ENCODE data around the gene RTN4RL1.
A peak's percentile ranks its signal among the peaks of the same experiment; 100 is the strongest.

RTN4RL1 gene

DNA sequence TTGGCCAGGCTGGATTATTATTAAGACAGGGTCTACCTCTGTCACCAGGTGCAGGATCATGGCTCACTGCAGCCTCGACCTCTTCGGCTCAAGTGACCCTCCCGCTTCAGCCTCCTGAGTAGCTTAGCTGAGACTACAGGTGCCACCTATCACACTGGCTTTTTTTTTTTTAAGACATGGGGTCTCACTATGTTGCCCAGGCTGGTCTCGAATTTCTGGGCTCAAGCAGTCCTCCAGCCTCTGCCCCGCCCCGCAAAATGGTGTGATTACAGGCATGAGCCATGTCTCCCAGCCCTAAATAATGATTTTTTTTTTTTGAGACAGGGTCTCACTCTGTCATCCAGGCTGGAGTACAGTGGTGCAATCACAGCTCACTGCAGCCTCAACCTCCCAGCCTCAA lies 22.5 kb upstream of the RTN4RL1 start:
- DNase-seq (ENCODE audit: low read depth): no peak

DNA sequence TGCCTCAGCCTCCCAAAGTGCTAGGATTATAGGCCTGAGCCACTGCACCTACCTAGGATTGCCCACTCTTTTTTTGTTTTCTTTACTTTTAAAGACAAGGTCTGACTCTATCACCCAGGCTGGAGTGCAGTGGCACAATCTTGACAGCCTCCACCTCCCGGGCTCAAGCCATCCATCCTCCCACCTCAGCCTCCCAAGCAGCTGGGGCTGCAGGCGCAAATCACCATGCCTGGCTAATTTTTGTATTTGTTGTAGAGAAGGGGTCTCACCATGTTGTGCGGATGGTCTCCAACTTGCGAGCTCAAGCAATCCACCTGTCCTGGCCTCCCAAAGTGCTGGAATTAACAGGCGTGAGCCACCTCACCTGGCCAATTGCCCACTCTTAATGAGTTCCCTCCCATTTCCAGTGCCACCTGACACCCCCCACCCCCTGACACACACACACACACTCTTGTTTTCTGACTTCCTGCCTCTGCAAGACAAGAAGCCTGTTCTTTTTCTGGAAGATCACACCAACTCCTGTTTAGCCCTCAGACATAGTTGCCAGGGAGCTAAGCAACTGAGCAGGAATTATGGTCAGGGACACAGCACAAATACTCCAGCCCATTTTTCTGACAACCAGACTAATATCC lies 19.2 kb upstream of the RTN4RL1 start:
- DNase-seq (ENCODE audit: low read depth): no peak

DNA sequence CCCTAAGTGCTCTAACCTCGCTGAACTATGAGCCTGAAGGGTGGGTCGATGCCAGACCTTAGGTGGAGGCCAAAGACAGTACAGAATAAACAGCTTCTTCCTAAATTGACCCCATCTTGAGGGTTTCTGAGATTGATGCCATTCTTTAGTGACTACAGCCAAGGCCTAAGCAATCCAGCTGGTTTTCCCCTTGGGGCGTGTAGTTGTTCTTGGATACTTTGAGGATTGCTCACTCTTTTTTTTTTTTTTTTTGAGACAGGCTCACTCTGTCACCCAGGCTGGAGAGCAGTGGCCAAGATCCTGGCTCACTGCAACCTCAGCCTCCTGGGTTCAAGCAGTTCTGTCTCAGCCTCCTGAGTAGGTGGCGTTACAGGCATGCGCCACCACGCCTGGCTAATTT lies 18.7 kb upstream of the RTN4RL1 start:
- DNase-seq (ENCODE audit: low read depth): no peak

DNA sequence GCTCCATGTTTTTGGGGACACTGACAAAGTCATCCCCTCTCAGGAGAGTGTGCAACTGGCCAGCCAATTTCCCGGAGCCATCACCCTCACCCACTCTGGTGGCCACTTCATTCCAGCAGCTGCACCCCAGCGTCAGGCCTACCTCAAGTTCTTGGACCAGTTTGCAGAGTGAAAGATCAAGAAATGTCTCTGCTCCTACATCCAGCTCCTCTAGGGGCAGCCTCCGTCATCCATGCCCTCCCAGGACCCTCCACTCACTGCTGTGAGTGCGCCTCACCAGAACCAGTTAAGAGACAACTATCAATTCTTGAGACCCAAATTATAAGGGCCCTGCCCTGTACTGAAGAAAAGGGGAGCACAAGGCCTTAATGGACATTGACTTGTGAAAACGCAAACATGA lies 17.8 kb upstream of the RTN4RL1 start:
- no peak for DNase-seq (ENCODE audit: low read depth)

DNA sequence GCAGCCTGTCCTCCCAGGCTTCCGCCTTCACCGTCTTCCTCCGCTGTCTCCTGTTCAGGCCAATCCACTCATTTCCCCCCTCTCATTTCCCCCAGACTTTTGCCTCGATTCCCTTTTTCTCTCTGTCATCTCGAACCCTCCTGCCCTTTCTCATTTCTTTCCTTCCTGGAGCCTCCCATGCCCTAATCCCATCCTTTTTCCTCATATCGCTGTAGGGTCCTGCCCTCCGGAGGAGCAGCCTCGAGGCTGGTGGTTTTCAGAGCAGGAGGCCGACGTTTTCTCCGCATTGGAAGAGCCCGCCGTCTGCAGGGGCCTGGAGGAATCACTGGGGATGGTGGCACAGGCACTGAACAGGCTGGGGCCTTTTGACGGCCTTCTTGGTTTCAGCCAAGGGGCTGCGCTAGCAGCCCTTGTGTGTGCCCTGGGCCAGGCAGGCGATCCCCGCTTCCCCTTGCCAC lies 17.3 kb upstream of the RTN4RL1 start:
- no peak for DNase-seq (ENCODE audit: low read depth)

DNA sequence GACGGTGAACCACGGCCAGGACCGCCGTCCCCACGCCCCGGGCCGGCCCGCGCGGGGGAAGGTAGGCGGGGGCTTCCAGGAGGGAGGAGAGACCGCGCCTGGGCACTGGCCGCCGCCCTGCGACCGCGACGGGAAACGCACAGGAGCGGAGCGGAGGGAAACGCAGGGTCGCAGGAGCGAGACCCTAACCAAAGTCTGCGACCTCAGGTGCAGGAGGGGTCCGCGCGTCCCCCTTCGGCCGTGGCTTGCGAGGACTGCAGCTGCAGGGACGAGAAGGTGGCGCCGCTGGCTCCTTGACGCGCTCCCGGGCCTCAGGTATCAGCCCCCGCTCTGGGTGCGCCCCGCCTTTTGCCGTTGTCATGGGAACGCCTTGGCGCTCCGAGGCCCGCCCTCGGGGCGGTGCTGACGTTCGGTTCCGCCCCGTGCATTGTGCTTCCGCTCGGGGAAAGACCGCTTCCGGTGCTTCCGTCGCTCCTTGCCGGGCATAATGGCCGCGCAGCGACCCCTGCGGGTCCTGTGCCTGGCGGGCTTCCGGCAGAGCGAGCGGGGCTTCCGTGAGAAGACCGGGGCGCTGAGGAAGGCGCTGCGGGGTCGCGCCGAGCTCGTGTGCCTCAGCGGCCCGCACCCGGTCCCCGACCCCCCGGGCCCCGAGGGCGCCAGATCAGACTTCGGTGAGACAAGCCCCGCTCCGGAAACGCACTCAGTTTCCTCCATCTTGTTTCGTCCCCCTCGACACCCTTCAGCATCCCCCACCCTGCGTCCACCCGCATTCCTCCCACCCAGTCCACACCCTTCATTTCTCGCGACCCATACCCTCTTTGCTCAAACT lies 16.6 kb upstream of the RTN4RL1 start, which contains the start of gene OVCA2:
OVCA2 (plus strand) TSS at position 462 of the 829 bp plus-strand sequence; CDS start at position 488, 26 bp downstream.
- DNase-seq (ENCODE audit: low read depth): peak; percentile 96

DNA sequence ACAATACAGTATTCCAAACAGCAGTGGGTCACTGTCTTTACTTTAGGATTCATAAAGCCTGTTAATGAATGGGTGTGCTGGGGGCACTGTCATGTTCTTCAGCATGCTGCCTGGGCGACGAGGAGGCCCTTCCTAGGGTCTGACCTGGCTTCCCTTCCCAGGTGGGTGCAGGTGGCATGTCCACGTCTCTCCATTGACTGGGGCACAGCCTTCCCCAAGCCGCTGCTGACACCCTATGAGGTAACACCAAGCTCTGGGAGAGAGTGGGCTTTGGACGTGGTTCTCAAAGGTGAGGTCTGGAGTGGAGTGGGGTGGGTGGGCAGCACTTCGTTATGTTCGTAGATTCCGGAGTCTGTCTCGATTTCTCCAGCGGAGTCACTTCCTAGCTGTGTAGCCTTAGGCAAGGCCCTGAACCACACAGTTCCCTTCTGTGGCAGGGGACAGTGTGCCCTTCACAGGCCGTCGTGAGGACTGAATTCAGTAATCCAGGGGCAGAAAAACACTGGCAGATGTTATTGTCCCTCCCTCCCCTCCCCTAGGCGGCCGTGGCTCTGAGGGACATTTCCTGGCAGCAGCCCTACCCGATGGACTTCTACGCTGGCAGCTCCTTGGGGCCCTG lies 15.9 kb upstream of the RTN4RL1 start:
- no peak for DNase-seq (ENCODE audit: low read depth)

DNA sequence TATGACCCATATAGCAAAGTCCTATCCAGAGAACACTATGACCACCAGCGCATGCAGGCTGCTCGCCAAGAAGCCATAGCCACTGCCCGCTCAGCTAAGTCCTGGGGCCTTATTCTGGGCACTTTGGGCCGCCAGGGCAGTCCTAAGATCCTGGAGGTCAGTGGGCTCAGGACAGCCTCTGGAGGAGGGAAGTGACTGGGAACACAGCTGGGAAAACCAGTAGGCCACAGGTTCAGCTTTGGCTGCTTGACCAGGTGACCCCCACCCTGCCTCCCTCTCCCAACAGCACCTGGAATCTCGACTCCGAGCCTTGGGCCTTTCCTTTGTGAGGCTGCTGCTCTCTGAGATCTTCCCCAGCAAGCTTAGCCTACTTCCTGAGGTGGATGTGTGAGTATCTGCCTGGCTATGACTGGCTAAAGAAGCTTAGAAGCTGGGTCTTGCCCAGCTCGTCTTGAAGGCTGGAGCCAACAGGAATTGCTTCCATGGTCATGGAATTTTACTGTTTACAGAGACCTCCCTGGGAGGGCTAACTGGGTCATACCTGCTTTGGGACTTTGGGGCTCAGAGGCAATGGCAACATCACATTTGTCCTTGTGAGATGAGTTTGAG lies 15.2 kb upstream of the RTN4RL1 start:
- DNase-seq (ENCODE audit: low read depth): no peak

DNA sequence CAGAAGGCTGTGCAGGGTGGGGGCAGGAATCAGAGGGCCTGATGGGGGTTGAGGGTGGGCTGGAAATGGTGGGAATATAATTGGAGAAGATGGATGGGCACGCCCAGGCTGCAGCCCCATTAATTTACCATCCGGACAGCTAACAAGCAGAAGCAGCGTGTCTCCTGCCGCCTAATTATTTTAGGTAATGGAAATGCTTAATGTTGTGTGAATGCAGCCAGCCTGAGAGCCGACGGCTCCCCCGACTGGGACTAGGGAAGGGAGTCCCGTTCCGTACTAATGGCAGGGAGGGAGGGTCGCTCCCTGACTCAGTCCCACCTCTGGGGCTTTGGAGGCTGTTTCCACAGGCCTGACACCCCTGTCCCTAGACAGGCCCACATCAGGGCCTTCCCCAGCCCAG lies 12.0 kb upstream of the RTN4RL1 start:
- DNase-seq (ENCODE audit: low read depth): no peak

DNA sequence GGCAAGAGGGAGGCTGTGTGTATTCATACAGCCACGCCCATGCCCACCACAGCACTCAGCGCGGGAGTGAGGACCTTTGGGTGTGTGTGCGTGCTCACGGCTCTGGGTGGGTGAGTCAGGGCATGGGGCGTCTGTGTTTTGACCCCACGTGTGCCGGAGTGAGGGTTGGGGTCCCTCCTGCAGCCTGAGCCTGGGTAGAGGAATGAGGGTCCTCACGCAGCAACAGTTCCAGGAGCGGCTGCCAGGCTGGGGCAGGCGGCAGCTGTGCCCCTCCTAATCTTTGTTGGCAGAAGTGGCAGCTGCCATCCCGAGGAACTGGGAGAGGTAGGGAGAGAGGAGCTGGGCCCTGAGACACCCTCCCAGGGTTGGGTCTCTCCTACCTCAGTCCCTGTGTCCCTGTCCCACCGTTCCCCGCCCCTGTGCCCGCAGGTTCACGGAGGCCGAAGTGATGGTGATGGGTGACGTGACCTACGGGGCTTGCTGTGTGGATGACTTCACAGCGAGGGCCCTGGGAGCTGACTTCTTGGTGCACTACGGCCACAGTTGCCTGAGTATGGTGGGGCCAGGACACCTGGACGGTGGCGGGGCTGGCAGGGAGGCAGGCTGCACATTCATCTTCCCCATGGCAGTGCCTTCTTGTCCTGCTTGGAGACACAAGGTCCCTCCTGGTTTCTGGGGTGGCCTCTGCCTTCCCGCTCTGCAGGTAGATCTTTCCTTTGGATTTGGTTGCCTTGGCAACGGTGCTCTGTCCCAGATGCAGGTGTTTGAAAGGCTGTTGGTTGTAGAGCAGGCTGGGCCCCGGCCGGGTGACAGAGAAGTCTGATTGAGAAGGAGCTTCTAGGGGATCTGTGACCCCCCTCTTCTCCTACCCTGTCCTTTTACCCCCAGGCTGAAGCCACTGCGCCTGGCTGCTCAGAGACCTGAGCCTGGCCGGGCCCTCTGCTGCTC lies 10.7 kb upstream of the RTN4RL1 start:
- DNase-seq (ENCODE audit: low read depth): no peak

DNA sequence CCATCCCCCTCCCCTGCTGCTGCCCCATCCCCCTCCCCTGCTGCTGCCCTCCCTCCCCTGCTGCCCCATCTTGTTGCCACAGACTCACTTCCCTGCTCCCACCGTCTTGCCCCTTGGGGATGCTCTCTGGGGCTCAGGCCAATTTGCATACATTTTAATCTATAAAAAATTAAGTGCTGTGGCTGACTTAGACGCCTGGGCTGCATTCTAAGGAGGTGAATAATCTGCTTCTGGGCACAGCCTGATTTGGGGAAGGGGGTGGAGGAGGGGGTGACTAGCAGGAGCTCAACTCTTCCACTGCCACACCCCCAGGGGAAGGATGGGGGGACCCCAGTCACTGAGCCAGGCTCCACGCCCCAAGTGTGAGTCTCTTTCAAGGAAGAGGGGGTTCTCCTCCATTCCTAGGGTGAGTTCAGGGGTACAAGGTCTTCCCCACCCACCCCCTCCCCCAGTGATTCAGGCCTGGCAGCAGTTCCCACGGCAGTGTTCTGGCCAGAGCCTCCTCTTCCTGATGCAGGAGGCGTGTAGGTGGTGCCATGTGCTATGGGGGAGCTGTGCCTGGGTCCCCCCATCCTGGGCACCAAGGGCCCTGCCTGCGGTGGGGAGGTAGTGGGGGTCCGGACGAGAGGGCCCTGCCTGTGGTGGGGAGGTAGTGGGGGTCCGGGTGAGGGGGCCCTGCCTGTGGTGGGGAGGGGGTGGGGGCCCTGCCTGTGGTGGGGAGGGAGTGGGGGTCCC lies 9.8 kb upstream of the RTN4RL1 start:
- no peak for DNase-seq (ENCODE audit: low read depth)

DNA sequence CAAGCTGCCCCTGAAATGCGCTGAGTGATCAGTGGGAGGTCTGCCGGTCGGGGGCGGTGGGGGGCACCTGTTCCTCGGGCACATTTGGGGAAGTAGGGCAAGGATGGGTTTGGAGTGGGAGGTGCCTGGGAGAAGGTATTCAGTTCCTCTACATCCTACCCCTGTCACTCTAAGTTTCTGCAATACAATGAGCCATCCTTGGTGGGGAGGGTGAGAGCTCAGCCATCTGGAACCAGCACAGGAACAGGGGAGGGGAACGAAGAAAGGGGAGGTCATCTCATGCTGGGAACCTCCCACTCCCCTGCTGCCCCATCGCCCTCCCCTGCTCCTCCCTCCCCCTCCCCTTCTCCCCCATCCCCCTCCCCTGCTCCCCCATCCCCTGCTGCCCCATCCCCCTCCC lies 9.0 kb upstream of the RTN4RL1 start:
- DNase-seq (ENCODE audit: low read depth): no peak

DNA sequence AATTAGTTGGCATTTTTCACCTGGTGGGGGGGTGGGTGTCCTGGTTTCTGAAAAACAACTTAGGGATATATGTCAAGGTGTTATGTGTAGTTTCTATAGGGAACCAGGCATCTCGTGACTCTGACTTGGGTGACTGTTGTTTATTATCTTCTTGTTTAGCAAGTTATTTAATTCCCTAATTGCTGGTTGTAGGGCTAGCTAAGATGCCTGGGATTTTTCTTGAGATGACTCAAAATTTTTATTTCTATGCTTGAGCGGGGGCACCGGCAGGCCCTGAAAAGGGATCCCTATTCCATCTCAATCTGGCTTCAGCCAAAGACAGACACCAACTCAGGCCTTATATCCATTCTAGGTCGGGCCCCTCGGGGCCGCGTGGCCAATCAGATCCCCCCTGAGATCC lies 8.0 kb upstream of the RTN4RL1 start:
- DNase-seq (ENCODE audit: low read depth): no peak

DNA sequence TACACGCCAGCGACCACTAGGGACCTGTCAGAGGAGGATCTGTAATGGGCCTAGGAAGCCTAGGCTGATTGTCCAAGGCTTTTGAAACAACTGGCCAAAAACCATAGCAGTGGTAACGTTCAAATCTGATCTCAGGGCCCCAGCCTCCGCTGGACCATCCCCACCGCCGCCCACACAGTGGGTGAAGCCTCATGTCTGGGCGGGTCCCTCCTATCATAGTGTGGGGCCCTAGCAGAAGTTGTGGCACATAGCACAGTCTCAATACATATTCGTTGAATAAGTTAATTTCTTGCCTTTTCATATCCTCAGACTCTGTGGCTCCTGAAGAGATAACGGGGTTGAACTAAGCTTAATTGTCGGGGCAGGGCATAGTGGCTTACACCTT lies 5.6 kb upstream of the RTN4RL1 start:
- DNase-seq (ENCODE audit: low read depth): no peak

DNA sequence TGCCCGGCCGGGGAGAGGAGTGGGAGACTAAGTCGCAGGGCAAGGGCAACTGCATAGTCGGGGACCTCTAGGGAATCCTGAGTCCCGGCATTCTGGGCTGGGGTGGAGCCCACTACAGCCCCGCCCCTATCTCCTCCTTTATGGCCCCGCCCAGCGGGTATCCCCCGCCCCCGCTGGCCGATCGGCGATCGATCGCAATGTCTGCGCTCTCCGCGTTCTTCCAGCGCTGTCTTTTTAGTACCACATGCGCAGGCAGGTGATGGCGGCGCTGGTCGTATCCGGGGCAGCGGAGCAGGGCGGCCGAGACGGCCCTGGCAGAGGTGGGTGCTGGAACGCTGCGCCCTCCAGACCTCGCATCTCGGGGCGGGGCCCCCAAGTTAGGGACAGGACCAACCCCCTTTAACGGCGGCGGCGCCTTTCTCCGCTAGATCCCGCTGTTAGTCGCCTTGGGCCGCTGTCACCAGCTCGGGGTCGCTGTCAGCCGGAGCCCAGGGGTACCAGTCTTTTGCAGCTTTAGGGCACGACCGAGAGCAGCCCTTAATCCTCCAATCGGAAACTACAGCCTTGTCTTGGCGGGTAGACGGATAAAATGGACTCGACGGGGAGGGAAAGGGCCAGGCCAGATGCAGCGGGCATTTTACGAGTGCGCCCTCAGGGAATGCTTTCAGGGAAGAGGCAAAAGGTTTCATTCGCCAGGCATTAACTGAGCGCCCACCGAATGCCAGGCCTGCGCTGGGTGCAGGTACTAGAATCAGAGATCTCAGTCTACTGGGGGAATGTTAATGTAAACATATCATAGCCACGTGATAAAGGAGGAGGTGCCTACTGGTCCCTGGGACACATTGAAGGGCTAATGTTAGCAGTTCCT lies 5.0 kb upstream of the RTN4RL1 start, which contains the start of gene DPH1:
DPH1 (plus strand) TSS at position 243 of the 868 bp plus-strand sequence; CDS start at position 260, 17 bp downstream.
- DNase-seq (ENCODE audit: low read depth): peak; percentile 83

DNA sequence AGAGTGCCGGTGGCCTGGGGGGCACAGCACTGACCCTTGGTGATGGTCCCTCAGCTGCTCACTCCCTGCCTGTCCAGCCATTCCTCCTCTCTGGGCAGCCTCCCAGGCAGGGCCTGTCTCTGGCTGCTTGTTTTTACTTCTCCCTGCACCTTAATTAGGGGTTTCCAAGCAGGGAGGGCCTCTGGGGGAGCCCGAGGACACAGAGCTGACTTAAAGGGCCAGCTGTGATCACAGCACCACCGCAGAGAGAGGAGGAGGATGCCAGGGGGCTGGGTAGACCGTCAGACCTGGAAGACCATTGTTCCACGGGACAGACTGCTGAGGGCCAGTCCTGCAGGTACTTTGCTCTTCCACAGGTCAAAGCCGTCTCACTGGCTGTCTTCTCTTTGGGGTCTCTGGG lies 3.6 kb upstream of the RTN4RL1 start:
- DNase-seq (ENCODE audit: low read depth): no peak

DNA sequence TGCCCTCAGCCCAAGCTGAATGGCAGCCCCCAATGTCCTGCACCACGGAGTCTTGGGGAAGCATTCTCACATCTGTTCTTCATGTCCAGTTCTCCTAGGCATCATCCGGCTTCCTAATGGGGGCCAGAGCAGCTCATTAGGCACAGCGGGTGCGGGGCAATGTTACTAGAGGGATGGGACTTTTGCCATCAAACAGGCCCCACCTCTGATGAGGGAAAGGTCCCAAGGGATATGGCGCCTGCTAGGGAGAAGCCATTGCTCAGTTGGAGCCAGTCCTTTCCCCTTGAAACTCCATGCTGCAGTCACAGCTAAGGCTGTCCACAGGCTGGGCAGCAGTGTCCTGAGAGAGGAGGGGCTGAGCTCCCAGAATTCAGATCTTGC lies 3.1 kb upstream of the RTN4RL1 start:
- DNase-seq (ENCODE audit: low read depth): no peak

DNA sequence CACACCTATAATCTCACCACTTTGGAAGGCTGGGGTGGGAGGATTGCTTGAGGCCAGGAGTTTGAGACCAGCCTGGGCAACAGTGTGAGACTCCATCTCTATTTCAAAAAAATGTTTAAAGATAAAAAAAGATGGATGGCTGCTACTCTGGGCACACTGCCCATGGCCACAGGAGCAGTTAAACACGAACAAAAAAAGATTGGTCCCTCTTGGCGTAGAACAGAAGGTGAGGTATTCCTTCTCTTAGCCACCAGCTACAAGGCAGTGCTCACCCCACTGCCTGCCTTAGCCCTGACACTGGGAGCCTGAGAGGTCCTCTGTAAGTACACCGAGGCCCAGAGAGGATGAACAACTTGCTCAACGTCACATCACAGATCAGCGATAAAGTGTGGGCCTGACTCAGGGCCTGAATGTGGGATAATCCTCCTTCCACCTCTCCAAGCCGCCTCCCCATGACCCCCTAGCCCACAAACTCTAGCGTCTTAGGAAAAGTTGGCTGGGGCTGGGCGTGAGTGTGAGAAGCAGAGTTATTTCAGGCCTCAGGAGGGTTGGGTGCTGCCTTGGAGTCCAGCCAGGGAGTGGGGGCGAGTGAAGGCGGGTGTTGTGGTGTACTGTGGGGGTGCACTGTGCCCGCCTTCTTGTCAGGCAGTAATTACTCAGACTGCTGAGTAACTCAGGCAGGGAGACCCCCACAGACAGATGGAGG lies 2.5 kb upstream of the RTN4RL1 start:
- no peak for DNase-seq (ENCODE audit: low read depth)
